ENCODE data around the gene H3-3A.

GRCh38 chr1:226050133-226050532, 12.4 kb upstream of the H3-3A start:
- TF ChIP-seq YY1 (IDR thresholded peaks at IDR 0.05; ENCODE audit: insufficient read depth, insufficient read length) (no peak), SUZ12 (IDR thresholded peaks at IDR 0.05; ENCODE audit: extremely low read depth, insufficient read depth, insufficient read length) (no peak)
